K562 (cell line): ENCODE measurements around the gene CIART. TPM values are rescaled to one million over a fixed set of nuclear protein-coding genes. Genes with fewer than 3 reads are reported as not detected.

Experiments
- BRCA1 ChIP-seq, 2 experiments: fragments of 450-650 bp in 1 of 2; sonication (generic) in 1 of 2; formaldehyde crosslinking in 1 of 2; IDR thresholded peaks; 2 replicates each; pipeline versions ENCODE4 v1.5.0 to v1.6.1; 2017 to 2020; ENCODE audit warnings: mild to moderate bottlenecking in 1 of 2, missing genetic modification reagents in 1 of 2
- E2F8 ChIP-seq: fragments of 450-650 bp; IDR thresholded peaks from 2 replicates; pipeline ENCODE4 v1.7.1; 2018; ENCODE audit warnings: mild to moderate bottlenecking, low read depth; ENCODE audit not compliant: partially characterized antibody
- ESRRB ChIP-seq: fragments of 250-450 bp; sonication (Bioruptor Pico); IDR thresholded peaks from 2 replicates; pipeline ENCODE4 v1.5.0; 2020; ENCODE audit warnings: mild to moderate bottlenecking, moderate library complexity, borderline replicate concordance
- MGA ChIP-seq: fragments of 450-650 bp; IDR thresholded peaks from 2 replicates; pipeline ENCODE4 v1.6.1; 2016; ENCODE audit warnings: mild to moderate bottlenecking, moderate library complexity
- RAD51 ChIP-seq: fragments of 450-650 bp; IDR thresholded peaks from 2 replicates; pipeline ENCODE4 v1.7.1; 2016; ENCODE audit warnings: low read depth, mild to moderate bottlenecking, borderline replicate concordance
- RFX5 ChIP-seq: IDR thresholded peaks from 2 replicates; pipeline ENCODE4 v1.6.1; 2011; ENCODE audit warnings: low read depth, mild to moderate bottlenecking, improper control_type of control experiment, low read length
- RFX7 ChIP-seq: fragments of 250-450 bp; sonication (Bioruptor Pico); IDR thresholded peaks from 2 replicates; pipeline ENCODE4 v1.5.1; 2021; ENCODE audit warnings: mild to moderate bottlenecking
- TAF1 ChIP-seq: IDR thresholded peaks from 2 replicates; pipeline ENCODE4 v1.6.1; 2011; ENCODE audit warnings: mild to moderate bottlenecking, low read length, moderate library complexity; ENCODE audit not compliant: insufficient read depth, control insufficient read depth, severe bottlenecking; ENCODE audit errors: extremely low read depth
- ZBED1 ChIP-seq: IDR thresholded peaks from 2 replicates; pipeline ENCODE4 v1.6.1; 2014
- ZBTB7A ChIP-seq: IDR thresholded peaks from 2 replicates; pipeline ENCODE4 v1.6.1; 2011; ENCODE audit warnings: low read depth, mild to moderate bottlenecking, low read length, moderate library complexity, borderline replicate concordance; ENCODE audit not compliant: control insufficient read depth
- ZNF274 ChIP-seq: IDR thresholded peaks from 2 replicates; pipeline ENCODE4 v1.6.1; 2011; ENCODE audit warnings: low read depth, mild to moderate bottlenecking, low read length, moderate library complexity, borderline replicate concordance
- ZNF780A ChIP-seq: fragments of 250-450 bp; sonication (Bioruptor Pico); IDR thresholded peaks from 2 replicates; pipeline ENCODE4 v1.5.0; 2021; ENCODE audit warnings: mild to moderate bottlenecking
- polyA plus RNA-seq, 8 experiments: library from polyadenylated mRNA; depleted of rRNA in 4 of 8; stranded (reverse) in 5 of 8; unstranded in 3 of 8; fragments of >200 nt; fragmentation: Nextera tagmentation in 2 of 8; fragmentation: Illumina TruSeq in 1 of 8; extraction: Ambion mirVana in 2 of 8; extraction: Trizol in 1 of 8; gene quantifications; 2 replicates each; pipeline versions ENCODE4 v1.2.1 to v1.2.3, GENCODE V29; 2011 to 2014; ENCODE audit warnings: inconsistent platforms in 1 of 8, missing spikeins in 1 of 8
- total RNA-seq, 7 experiments: library from RNA; depleted of rRNA in 6 of 7; stranded (reverse); fragments of >200 nt in 6 of 7; fragmentation: Illumina TruSeq in 2 of 7; extraction: Trizol in 2 of 7; gene quantifications; 2 replicates each; pipeline versions ENCODE4 v1.2.1 to v1.2.3, GENCODE V29; 2011 to 2021; ENCODE audit warnings: low replicate concordance in 1 of 7

Gene CIART
- total and polyA plus RNA-seq, 9 of the 15 experiments (the other 6 are each of a cell fraction or from before 2014, with no cell fraction given), result 0.07 to 0.35 (median 0.19) TPM; not detected in 2

- TF ChIP-seq MGA (peak; percentile 95), ZNF780A (CRISPR knock-in tag) (no peak), ESRRB (CRISPR knock-in tag) (no peak), BRCA1 (IDR thresholded peaks at IDR 0.05) (no peak), BRCA1 (CRISPR knock-in tag; IDR thresholded peaks at IDR 0.05) (no peak), ZBTB7A (no peak), TAF1 (peak; percentile 100), E2F8 (peak; percentile 96), ZBED1 (no peak), RAD51 (no peak), RFX5 (no peak), ZNF274 (no peak), RFX7 (CRISPR knock-in tag) (no peak)
These were observed 46.3 kb upstream of the CIART start, which contains the start of gene ANP32E (continued) for GRCh38 chr1:150235852-150236613.
